ENCODE measurements around the gene EPS8.
"Not testable (repeated sequence)": the region's sequence is repeated elsewhere in the genome, so short reads cannot be mapped to it uniquely, and the experiment has no call there.

The EPS8 gene

GRCh38 chr12:15783288-15783687 lies 5.9 kb downstream of the EPS8 start:
- H3K4me3 Mint-ChIP-seq = no peak overlapping the region
- H3K27ac Mint-ChIP-seq = no peak overlapping the region
- H3K27me3 Mint-ChIP-seq = peaks cover 65% of the 10 kb centered on the region
- peaks cover 5% of the 10 kb centered on the region for H3K4me1 Mint-ChIP-seq (ENCODE audit: low read depth)
- no peak for DNase-seq
- no peaks in the 10 kb centered on the region for H3K36me3 Mint-ChIP-seq (ENCODE audit: low read depth)
- no peaks in the 10 kb centered on the region for H3K9me3 Mint-ChIP-seq

GRCh38 chr12:15782667-15783066 lies 6.5 kb downstream of the EPS8 start:
- Mint-ChIP-seq H3K9me3 (no peaks in the 10 kb centered on the region), H3K4me1 (ENCODE audit: low read depth) (no peaks in the 10 kb centered on the region), H3K4me3 (no peak overlapping the region), H3K36me3 (ENCODE audit: low read depth) (no peaks in the 10 kb centered on the region), H3K27me3 (peaks cover 62% of the 10 kb centered on the region), H3K27ac (no peak overlapping the region)
- DNase-seq = no peak

- H3K27ac Mint-ChIP-seq = no peak overlapping the region
- no peak for DNase-seq
- no peaks in the 10 kb centered on the region for H3K9me3 Mint-ChIP-seq
- H3K36me3 Mint-ChIP-seq (ENCODE audit: low read depth) = no peaks in the 10 kb centered on the region
- H3K27me3 Mint-ChIP-seq = peaks cover 52% of the 10 kb centered on the region
- no peaks in the 10 kb centered on the region for H3K4me1 Mint-ChIP-seq (ENCODE audit: low read depth)
- H3K4me3 Mint-ChIP-seq = no peak overlapping the region
Observed at GRCh38 chr12:15779925-15780324, 9.3 kb downstream of the EPS8 start.

GRCh38 chr12:15778126-15778525 lies 11.1 kb downstream of the EPS8 start:
- Mint-ChIP-seq H3K27ac (no peak overlapping the region), H3K36me3 (ENCODE audit: low read depth) (no peaks in the 10 kb centered on the region), H3K27me3 (peaks cover 38% of the 10 kb centered on the region), H3K4me3 (no peak overlapping the region), H3K4me1 (ENCODE audit: low read depth) (no peaks in the 10 kb centered on the region), H3K9me3 (no peaks in the 10 kb centered on the region)
- no peak for DNase-seq

DNA sequence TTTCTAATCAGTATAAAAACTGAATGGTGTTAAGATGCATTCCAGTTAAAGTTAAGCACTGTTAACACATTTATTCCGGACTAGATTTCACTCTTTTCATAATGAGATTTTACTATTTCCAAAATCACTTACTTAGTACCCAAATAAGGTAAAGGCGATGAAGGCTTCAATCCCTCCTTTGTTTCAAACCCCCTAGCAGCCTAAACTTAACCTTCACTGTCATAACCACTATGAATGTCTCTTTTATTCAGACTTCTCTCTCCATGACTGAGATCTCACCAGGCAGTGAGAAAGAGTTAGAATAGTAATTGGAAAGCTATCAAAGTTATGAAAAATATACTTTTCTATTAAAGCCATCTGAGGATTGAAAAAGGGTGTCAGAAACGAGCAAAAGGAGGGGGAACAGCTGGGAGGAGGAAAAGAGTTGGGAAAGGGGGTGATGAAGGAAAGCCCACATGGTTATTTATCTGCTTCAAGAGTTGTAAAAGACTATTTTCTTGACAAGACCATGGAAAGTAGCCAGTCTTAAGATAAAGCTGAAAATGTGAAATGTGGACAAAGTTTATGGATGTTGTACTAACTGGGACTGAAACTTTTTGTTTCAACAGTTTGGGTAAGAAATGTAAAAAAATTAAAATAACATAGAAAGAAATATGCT lies 11.7 kb downstream of the EPS8 start:
- Mint-ChIP-seq H3K27ac (no peak overlapping the region), H3K36me3 (ENCODE audit: low read depth) (no peaks in the 10 kb centered on the region), H3K9me3 (no peaks in the 10 kb centered on the region), H3K4me1 (ENCODE audit: low read depth) (no peaks in the 10 kb centered on the region), H3K27me3 (peaks cover 34% of the 10 kb centered on the region), H3K4me3 (no peak overlapping the region)
- no peak for DNase-seq

GRCh38 chr12:15776532-15776931 lies 12.7 kb downstream of the EPS8 start:
- H3K4me3 Mint-ChIP-seq = no peak overlapping the region
- no peak overlapping the region for H3K27ac Mint-ChIP-seq
- no peaks in the 10 kb centered on the region for H3K9me3 Mint-ChIP-seq
- no peaks in the 10 kb centered on the region for H3K36me3 Mint-ChIP-seq (ENCODE audit: low read depth)
- H3K27me3 Mint-ChIP-seq = peaks cover 30% of the 10 kb centered on the region
- DNase-seq = no peak
- no peaks in the 10 kb centered on the region for H3K4me1 Mint-ChIP-seq (ENCODE audit: low read depth)

GRCh38 chr12:15774819-15775218 lies 14.4 kb downstream of the EPS8 start:
- no peak for DNase-seq
- Mint-ChIP-seq H3K36me3 (ENCODE audit: low read depth) (no peaks in the 10 kb centered on the region), H3K9me3 (no peaks in the 10 kb centered on the region), H3K27ac (no peak overlapping the region), H3K4me1 (ENCODE audit: low read depth) (peaks cover 3% of the 10 kb centered on the region), H3K4me3 (no peak overlapping the region), H3K27me3 (peaks cover 22% of the 10 kb centered on the region)

DNA sequence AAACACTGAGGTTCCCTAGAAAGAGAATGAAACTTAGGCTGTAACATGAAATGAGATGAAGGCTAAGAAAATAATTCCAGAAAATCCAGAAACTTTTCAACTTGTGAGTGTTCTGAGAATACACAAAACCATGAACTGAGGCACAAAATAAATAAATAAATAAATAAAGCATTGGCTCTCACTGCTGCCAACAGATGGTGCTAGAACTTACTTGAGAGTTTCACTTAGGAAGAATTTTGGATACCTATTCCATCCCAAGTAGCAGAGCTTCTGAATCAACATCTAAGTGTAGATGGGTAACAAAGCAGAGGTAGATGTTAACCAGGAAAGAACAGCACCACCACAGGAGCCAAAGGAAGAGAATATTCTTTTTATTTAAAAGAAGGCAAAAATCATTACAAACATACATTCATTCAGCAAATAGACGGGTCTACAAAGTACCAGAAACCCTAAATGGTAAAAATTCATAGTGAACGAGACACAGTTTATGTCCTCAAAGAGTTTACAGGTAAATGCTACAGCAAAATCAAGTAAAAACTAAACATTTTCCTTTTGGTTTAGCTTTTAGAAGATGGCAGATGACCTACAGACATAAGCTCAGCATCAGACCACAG lies 16.7 kb downstream of the EPS8 start:
- no peak overlapping the region for H3K4me3 Mint-ChIP-seq

DNA sequence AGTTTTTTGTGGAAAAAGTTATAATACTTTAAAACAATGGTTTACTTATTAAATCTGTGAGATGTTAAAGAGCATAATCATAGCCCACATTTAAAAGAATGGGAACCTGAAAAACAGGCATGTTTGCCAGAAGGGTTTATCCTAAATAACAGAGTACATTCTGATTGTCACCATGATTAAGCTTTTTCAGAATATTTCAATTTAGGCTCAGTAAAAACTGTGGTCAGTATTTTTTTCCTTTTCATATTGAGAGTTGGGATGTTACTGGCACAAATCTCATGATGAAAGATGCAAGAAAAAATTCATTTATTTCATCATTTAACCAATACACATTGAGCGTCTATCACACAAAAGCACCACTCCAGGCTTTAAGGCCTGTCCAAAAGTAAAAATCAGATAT lies 18.6 kb downstream of the EPS8 start:
- H3K27ac Mint-ChIP-seq = no peak overlapping the region

More for the DNA sequence above, 16.7 kb downstream of the EPS8 start:
- DNase-seq = no peak
- Mint-ChIP-seq H3K27me3 (peaks cover 6% of the 10 kb centered on the region), H3K27ac (no peak overlapping the region), H3K36me3 (ENCODE audit: low read depth) (no peaks in the 10 kb centered on the region), H3K9me3 (no peaks in the 10 kb centered on the region), H3K4me1 (ENCODE audit: low read depth) (peaks cover 3% of the 10 kb centered on the region)

DNA sequence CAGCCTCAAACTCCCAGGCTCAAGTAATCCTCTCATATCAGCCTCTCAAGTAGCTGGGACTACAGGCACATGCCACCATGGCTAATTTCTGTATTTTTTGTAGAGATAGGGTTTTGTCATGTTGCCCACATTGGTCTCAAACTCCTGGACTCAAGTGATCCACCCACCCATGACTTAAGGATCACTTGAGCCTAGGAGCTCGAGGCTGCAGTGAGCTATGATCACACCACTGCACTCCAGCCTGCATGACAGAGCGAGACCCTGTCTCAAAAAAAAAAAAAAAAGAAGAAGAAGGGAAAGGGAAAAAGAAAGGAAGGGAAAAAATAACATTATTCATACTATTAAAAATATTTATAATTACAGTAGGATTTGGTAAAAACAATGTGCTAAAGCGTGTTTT lies 19.2 kb downstream of the EPS8 start:
- H3K4me1 Mint-ChIP-seq (ENCODE audit: low read depth) = peaks cover 3% of the 10 kb centered on the region
- no peaks in the 10 kb centered on the region for H3K9me3 Mint-ChIP-seq
- DNase-seq = no peak
- peaks cover 4% of the 10 kb centered on the region for H3K27me3 Mint-ChIP-seq
- H3K27ac Mint-ChIP-seq = no peak overlapping the region
- no peak overlapping the region for H3K4me3 Mint-ChIP-seq
- H3K36me3 Mint-ChIP-seq (ENCODE audit: low read depth) = no peaks in the 10 kb centered on the region

More for the DNA sequence above, 18.6 kb downstream of the EPS8 start:
- no peak for DNase-seq
- Mint-ChIP-seq H3K4me3 (no peak overlapping the region), H3K27me3 (peaks cover 4% of the 10 kb centered on the region), H3K4me1 (ENCODE audit: low read depth) (peaks cover 3% of the 10 kb centered on the region), H3K9me3 (no peaks in the 10 kb centered on the region), H3K36me3 (ENCODE audit: low read depth) (no peaks in the 10 kb centered on the region)

- H3K27ac Mint-ChIP-seq = no peak overlapping the region
- no peaks in the 10 kb centered on the region for H3K9me3 Mint-ChIP-seq
- H3K4me1 Mint-ChIP-seq (ENCODE audit: low read depth) = peaks cover 3% of the 10 kb centered on the region
- H3K27me3 Mint-ChIP-seq = peaks cover 4% of the 10 kb centered on the region
- no peaks in the 10 kb centered on the region for H3K36me3 Mint-ChIP-seq (ENCODE audit: low read depth)
- DNase-seq = no peak
- no peak overlapping the region for H3K4me3 Mint-ChIP-seq
Observed at GRCh38 chr12:15769586-15769985, 19.6 kb downstream of the EPS8 start.

DNA sequence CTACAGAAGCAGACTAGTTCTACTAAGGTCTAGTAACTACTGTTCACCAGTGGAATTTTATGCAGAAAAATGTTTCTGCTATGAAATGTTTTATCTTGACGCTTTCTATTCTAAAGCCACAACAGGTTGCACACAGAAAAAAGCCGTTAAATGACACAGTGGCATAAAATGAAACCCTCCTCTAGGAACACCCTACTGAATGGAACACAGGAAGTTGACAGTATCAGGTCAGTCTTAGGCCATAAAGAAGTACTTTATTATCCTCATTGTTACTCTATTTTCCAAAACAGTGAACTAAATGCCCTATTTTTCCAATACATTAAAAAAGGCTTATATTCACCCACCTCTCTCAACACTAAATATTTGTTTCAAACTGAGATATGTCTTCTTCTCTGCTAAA lies 21.9 kb downstream of the EPS8 start:
- Mint-ChIP-seq H3K27ac (no peak overlapping the region), H3K4me3 (no peak overlapping the region), H3K4me1 (ENCODE audit: low read depth) (peaks cover 3% of the 10 kb centered on the region), H3K36me3 (ENCODE audit: low read depth) (no peaks in the 10 kb centered on the region), H3K9me3 (no peaks in the 10 kb centered on the region), H3K27me3 (peaks cover 4% of the 10 kb centered on the region)
- DNase-seq = no peak

GRCh38 chr12:15763328-15763727 lies 25.9 kb downstream of the EPS8 start:
- Mint-ChIP-seq H3K27ac (no peak overlapping the region), H3K36me3 (ENCODE audit: low read depth) (no peaks in the 10 kb centered on the region), H3K27me3 (peaks cover 16% of the 10 kb centered on the region), H3K9me3 (no peaks in the 10 kb centered on the region), H3K4me1 (ENCODE audit: low read depth) (no peaks in the 10 kb centered on the region), H3K4me3 (no peak overlapping the region)
- no peak for DNase-seq

DNA sequence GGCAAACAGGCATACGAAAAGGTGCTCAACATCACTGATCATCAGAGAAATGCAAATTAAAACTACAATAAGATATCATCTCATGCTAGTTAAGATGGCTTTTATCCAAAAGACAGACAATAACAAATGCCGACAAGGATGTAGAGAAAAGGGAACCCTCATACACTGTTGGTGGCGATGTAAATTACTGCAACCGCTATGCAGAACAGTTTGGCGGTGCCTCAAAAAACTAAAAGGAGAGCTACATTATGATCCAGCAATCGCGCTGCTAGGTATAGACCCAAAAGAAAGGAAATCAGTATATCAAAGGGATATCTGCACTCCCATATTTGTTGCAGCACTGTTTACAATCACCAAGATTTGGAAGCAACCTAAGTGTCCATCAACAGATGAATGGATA lies 27.0 kb downstream of the EPS8 start:
- not testable (repeated sequence) for H3K36me3 Mint-ChIP-seq (ENCODE audit: low read depth); H3K9me3 Mint-ChIP-seq; H3K27ac Mint-ChIP-seq; DNase-seq; H3K4me1 Mint-ChIP-seq (ENCODE audit: low read depth); H3K4me3 Mint-ChIP-seq
- H3K27me3 Mint-ChIP-seq = peaks cover 12% of the 10 kb centered on the region

GRCh38 chr12:15757553-15758255 lies 31.5 kb downstream of the EPS8 start:
- H3K27ac Mint-ChIP-seq = no peak overlapping the region
- H3K4me3 Mint-ChIP-seq = no peak overlapping the region
- H3K4me1 Mint-ChIP-seq (ENCODE audit: low read depth) = no peaks in the 10 kb centered on the region
- peaks cover 28% of the 10 kb centered on the region for H3K27me3 Mint-ChIP-seq
- no peaks in the 10 kb centered on the region for H3K36me3 Mint-ChIP-seq (ENCODE audit: low read depth)
- no peaks in the 10 kb centered on the region for H3K9me3 Mint-ChIP-seq
- DNase-seq = no peak
